Skeletal muscle tissue (tissue), 2 donors: ENCODE results near the gene PLAGL1. TPM values are rescaled to one million over a fixed set of nuclear protein-coding genes. Genes with fewer than 3 reads are reported as not detected.

ENCODE experiments used
- small RNA-seq: library from RNA; depleted of rRNA; stranded (forward); fragments of <200 nt; gene quantifications from one replicate; pipeline ENCODE3, GENCODE V24; 2014
- total RNA-seq: library from RNA; depleted of rRNA; stranded (reverse); fragments of >200 nt; gene quantifications from one replicate; pipeline ENCODE4 v1.2.3, GENCODE V29; 2014

The PLAGL1 gene
- total RNA-seq, 1 donor from 2014 or later = 58.5 TPM

Small RNA genes within 50 kb of the gene (small RNA-seq; reads per million reads assigned to genes)
- gene RF02143 = not detected

Other genes with a start within 250 kb of the PLAGL1 start
- gene LTV1, start 164.9 kb downstream of the PLAGL1 start, total RNA-seq = 19.8 TPM
- gene ZC2HC1B, start 143.8 kb downstream of the PLAGL1 start, total RNA-seq = not detected
- gene SF3B5, start 87.3 kb upstream of the PLAGL1 start, total RNA-seq = 71.5 TPM
- gene STX11, start 142.3 kb upstream of the PLAGL1 start, total RNA-seq = 2.1 TPM